HEK293T (cell line): Measurements from ENCODE around the gene CAPN8.

Experiments
- CTCF ChIA-PET: fragments of 350-600 bp; formaldehyde crosslinking; extraction: SDS; loops from one replicate; lab custom pipeline; 2021; ENCODE audit warnings: antibody characterized with exemption, inconsistent platforms; lab: Yijun Ruan, JAX
- POLR2A ChIA-PET: fragments of 350-600 bp; formaldehyde crosslinking; extraction: SDS; loops from one replicate; lab custom pipeline; 2020; ENCODE audit warnings: antibody characterized with exemption, inconsistent platforms; lab: Yijun Ruan, JAX
- DNase-seq: peaks from one replicate; pipeline ENCODE4 v3.0.0; 2012; ENCODE audit warnings: mixed read lengths; ENCODE audit errors: extremely low spot score
- ARNT ChIP-seq: fragments of 450-650 bp; IDR thresholded peaks from 2 replicates; pipeline ENCODE4 v1.6.1; 2017; ENCODE audit warnings: mild to moderate bottlenecking
- BHLHE40 ChIP-seq: fragments of 450-650 bp; IDR thresholded peaks from 2 replicates; pipeline ENCODE4 v1.6.1; 2016; ENCODE audit warnings: mild to moderate bottlenecking, moderate library complexity, borderline replicate concordance
- CTBP1 ChIP-seq: fragments of 450-650 bp; IDR thresholded peaks from 2 replicates; pipeline ENCODE4 v1.6.1; 2016; ENCODE audit warnings: borderline replicate concordance
- ELF4 ChIP-seq: fragments of 450-650 bp; IDR thresholded peaks from 2 replicates; pipeline ENCODE4 v1.6.1; 2017; ENCODE audit warnings: antibody characterized with exemption
- FOXA1 ChIP-seq: fragments of 450-650 bp; IDR thresholded peaks from 2 replicates; pipeline ENCODE4 v1.6.1; 2016; ENCODE audit warnings: mild to moderate bottlenecking
- FOXK2 ChIP-seq: fragments of 450-650 bp; IDR thresholded peaks from 2 replicates; pipeline ENCODE4 v1.6.1; 2016; ENCODE audit warnings: mild to moderate bottlenecking
- FOXM1 ChIP-seq: fragments of 450-650 bp; IDR thresholded peaks from 2 replicates; pipeline ENCODE4 v1.6.1; 2017; ENCODE audit warnings: mild to moderate bottlenecking, borderline replicate concordance
- HDGF ChIP-seq: fragments of 450-650 bp; IDR thresholded peaks from 2 replicates; pipeline ENCODE4 v1.6.1; 2017; ENCODE audit warnings: antibody characterized with exemption, borderline replicate concordance
- L3MBTL2 ChIP-seq: fragments of 450-650 bp; conservative IDR thresholded peaks from 2 replicates; pipeline ENCODE4 v1.6.1; 2016; ENCODE audit warnings: mild to moderate bottlenecking
- LEF1 ChIP-seq: fragments of 450-650 bp; IDR thresholded peaks from 2 replicates; pipeline ENCODE4 v1.6.1; 2017; ENCODE audit warnings: mild to moderate bottlenecking, borderline replicate concordance
- NFRKB ChIP-seq: fragments of 450-650 bp; IDR thresholded peaks from 2 replicates; pipeline ENCODE4 v1.6.1; 2016; ENCODE audit warnings: mild to moderate bottlenecking, moderate library complexity
- PKNOX1 ChIP-seq: fragments of 450-650 bp; IDR thresholded peaks from 2 replicates; pipeline ENCODE4 v1.6.1; 2016
- SP1 ChIP-seq: fragments of 450-650 bp; IDR thresholded peaks from 2 replicates; pipeline ENCODE4 v1.6.1; 2017
- SUZ12 ChIP-seq: fragments of 450-650 bp; IDR thresholded peaks from 2 replicates; pipeline ENCODE4 v1.6.1; 2016; ENCODE audit warnings: mild to moderate bottlenecking
- TARDBP ChIP-seq: fragments of 450-650 bp; IDR thresholded peaks from 2 replicates; pipeline ENCODE4 v1.6.1; 2016
- ZNF384 ChIP-seq: fragments of 450-650 bp; IDR thresholded peaks from 2 replicates; pipeline ENCODE4 v1.6.1; 2016

The CAPN8 gene

DNA sequence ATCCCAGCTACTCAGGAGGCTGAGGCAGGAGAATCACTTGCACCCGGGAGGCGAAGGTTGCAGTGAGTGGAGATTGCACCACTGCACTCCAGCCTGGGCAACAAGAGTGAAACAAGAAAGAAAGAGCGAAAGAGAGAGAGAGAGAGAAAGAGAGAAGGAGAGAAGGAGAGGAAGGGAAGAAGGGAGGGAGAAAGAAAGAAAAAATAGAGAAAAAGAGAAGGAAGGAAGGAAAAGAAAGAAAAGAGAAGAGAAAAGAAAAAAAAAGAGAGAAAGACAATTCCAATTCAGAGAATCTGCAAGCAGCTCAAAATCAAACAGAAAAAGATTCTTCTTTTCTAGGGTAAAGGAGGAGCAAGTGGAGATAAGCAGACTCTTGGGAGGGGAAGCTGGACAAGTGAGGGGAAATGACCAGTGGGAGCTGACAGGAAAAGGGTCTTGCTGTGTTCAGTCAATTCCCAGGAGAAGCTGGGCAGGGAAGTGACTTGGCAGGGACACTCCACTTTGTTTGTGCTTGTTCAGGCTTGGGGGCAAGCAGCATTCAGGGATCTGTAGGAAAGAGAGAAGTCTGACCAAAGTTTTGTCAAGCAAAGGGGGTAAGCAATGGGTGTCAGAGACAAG, 43.3 kb upstream of the CAPN8 start:
- POLR2A ChIA-PET = no interaction called here
- no peak for DNase-seq
- CTCF ChIA-PET = no interaction called here
- TF ChIP-seq LEF1 (no peak), CTBP1 (0 out of 2 replicates have a peak, but pooled peaks have one; percentile 27), ZNF384 (no peak), HDGF (no peak), ARNT (no peak)

DNA sequence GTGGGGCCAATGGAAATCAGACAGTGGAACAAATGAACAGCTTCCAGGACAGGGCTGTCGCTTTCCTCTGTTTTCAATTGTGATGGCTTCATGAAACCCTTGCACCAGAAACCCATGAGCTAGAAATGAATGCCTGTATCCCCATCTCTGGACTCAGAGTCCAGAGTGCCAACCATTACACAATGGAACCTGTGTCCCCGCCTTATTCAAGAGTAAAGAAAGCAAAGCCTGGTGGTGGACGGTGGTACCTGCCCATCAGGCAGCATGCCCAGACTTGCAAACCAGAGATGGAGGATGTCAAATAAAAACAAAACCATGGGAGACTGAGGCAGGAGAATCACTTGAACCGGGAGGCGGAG, 42.5 kb upstream of the CAPN8 start:
- POLR2A ChIA-PET = interaction anchor here (0.6 to 1.6 kb wide), 5 partner anchors 10 to 41 kb away, joined by 3 to 7 read pairs (median 3); no protein-coding TSS in a partner anchor
- CTCF ChIA-PET = interaction anchor here (0.5 to 1.0 kb wide), 4 partner anchors 40 to 96 kb away, joined by 3 to 5 read pairs (median 3); no protein-coding TSS in a partner anchor
- DNase-seq = no peak
- TF ChIP-seq FOXK2 = no peak
- no peak for TF ChIP-seq HDGF
- peak; percentile 38; the same call in 1 of the 2 replicates for TF ChIP-seq PKNOX1
- TF ChIP-seq BHLHE40 = no peak
- TF ChIP-seq NFRKB = no peak
- TF ChIP-seq L3MBTL2 = no peak
- no peak for TF ChIP-seq FOXM1
- TF ChIP-seq FOXA1 = no peak

- POLR2A ChIA-PET = interaction anchor here (0.6 to 1.6 kb wide), 6 partner anchors 9 to 65 kb away, joined by 3 to 7 read pairs (median 3); no protein-coding TSS in a partner anchor
- CTCF ChIA-PET = interaction anchor here (0.5 to 4.0 kb wide), 5 partner anchors 11 to 97 kb away, joined by 3 to 16 read pairs (median 3); no protein-coding TSS in a partner anchor
- no peak for DNase-seq
- TF ChIP-seq PKNOX1 (no peak), ZNF384 (no peak), TARDBP (no peak), FOXA1 (no peak), ELF4 (no peak), NFRKB (no peak), FOXK2 (no peak), ARNT (no peak), LEF1 (no peak), SUZ12 (no peak), L3MBTL2 (no peak), BHLHE40 (no peak), HDGF (no peak), SP1 (no peak), CTBP1 (no peak), FOXM1 (no peak)
These were observed 41.9 kb upstream of the CAPN8 start for GRCh38 chr1:223707256-223708000.

DNA sequence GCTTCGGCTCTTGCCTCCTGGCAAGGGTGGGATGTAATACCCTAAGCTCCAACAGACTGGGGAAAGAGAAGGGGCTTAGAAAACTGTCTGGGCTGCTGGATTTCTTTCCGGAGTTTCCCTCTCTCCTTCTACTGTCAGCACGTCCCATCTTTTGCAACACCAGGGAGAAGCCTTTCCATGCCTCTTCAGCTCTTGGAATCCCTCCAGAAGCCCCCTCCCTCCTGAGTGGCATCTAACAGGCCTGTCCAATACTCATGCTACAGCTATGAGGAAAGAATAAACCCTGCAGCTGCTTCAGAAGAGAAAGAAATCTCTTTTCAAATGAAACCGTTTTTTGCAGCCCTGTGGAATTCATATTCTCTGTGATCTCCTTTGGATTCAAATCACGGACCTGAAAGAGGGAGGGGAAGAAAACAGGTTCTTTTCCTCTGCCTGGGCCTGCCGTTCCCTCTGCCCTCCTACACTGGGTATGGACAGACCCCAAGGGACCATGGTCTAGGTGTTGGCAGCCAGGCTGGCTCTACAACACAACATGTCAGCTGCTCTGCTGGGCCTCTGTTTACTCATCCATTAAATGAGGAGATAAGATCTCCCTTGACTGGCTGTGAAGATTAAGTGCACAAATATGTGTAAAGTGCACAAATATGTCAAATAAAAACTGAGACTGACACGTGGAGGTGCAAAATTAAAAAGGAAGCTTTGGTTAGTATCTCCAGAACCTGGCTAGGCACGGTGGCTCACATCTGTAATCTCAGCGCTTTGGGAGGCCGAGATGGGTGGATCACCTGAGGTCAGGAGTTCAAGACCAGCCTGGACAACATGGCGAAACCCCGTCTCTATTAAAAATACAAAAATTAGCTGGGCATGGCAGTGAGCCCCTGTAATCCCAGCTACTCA, 40.8 kb upstream of the CAPN8 start:
- ChIA-PET CTCF (interaction anchor here (1.2 to 4.0 kb wide), 2 partner anchors 10 to 43 kb away, joined by 7 to 16 read pairs; no protein-coding TSS in a partner anchor), POLR2A (interaction anchor here (1.1 to 1.6 kb wide), 2 partner anchors 12 to 66 kb away, joined by 3 to 7 read pairs; no protein-coding TSS in a partner anchor)
- TF ChIP-seq LEF1 (no peak), SP1 (no peak), NFRKB (no peak), ELF4 (no peak), CTBP1 (no peak), PKNOX1 (peak; percentile 60), HDGF (0 out of 2 replicates have a peak, but pooled peaks have one; percentile 51)
- no peak for DNase-seq
